GM21825 (cell line): Measurements from ENCODE around the gene GPR153.
A peak's percentile ranks its signal among the peaks of the same experiment; 100 is the strongest.

Experiments used
- ATAC-seq: cut with Tn5 transposase; IDR thresholded peaks from one replicate; pipeline ENCODE4 v1.9.1; 2021; ENCODE audit warnings: mild to moderate bottlenecking, moderate library complexity; ENCODE audit not compliant: unreplicated experiment

GPR153 gene

GRCh38 chr1:6251233-6251632 lies 9.7 kb downstream of the GPR153 start:
- no peak for ATAC-seq

GRCh38 chr1:6249739-6250689 lies 10.9 kb downstream of the GPR153 start:
- ATAC-seq = no peak

GRCh38 chr1:6248932-6249738 lies 11.8 kb downstream of the GPR153 start:
- ATAC-seq = no peak

- no peak for ATAC-seq
Observed at GRCh38 chr1:6248161-6248776, 12.6 kb downstream of the GPR153 start.

- ATAC-seq = no peak
Observed at GRCh38 chr1:6247651-6248050, 13.2 kb downstream of the GPR153 start.

GRCh38 chr1:6246497-6247467 lies 14.1 kb downstream of the GPR153 start:
- no peak for ATAC-seq

GRCh38 chr1:6245869-6246496 lies 14.9 kb downstream of the GPR153 start:
- no peak for ATAC-seq

GRCh38 chr1:6245086-6245868 lies 15.6 kb downstream of the GPR153 start:
- peak; percentile 58 for ATAC-seq

GRCh38 chr1:6244401-6245049 lies 16.4 kb downstream of the GPR153 start:
- ATAC-seq = no peak

- ATAC-seq = no peak
Observed at GRCh38 chr1:6243993-6244392, 16.9 kb downstream of the GPR153 start, which contains the start of gene HES3. TSS of gene HES3 (plus strand) at chr1:6244179. CDS start at chr1:6244366, 187 bp downstream.

- ATAC-seq = no peak
Observed at GRCh38 chr1:6243053-6243834, 17.7 kb downstream of the GPR153 start.

GRCh38 chr1:6241887-6242740 lies 18.8 kb downstream of the GPR153 start:
- ATAC-seq = no peak

GRCh38 chr1:6241107-6241886 lies 19.6 kb downstream of the GPR153 start:
- ATAC-seq = no peak

- ATAC-seq = no peak
Observed at GRCh38 chr1:6239950-6240768, 20.7 kb downstream of the GPR153 start.

GRCh38 chr1:6239213-6239752 lies 21.6 kb downstream of the GPR153 start:
- ATAC-seq = no peak
